ENCODE measurements around the gene COX7A2. TPM values are rescaled to one million over a fixed set of nuclear protein-coding genes. Genes with fewer than 3 reads are reported as not detected.
A peak's percentile ranks its signal among the peaks of the same experiment; 100 is the strongest.

COX7A2 gene
- total RNA-seq, 1 experiment from 2014 or later = 516 TPM

DNA sequence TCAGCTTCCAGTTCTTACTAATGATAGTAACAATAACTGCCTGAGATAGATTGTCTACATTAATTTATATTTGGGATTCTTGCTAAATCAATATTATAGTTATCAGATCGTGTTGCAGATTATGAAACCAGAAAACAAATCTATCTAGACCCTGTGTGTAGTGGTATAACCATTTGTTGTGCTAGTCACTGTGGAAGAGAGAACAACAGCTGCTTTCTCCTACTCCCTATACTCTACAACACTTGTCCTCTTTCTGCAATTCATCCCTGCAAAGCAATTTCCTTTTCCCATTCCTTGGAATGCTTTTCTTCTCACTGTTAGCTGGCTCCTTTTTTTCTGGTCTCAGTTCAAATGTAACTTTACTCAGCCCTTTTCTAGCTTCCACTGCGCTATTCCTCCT, 8.3 kb downstream of the COX7A2 start:
- peak overlapping the region; percentile 33 for H3K27ac ChIP-seq (ENCODE audit: insufficient read length, low read depth, low read length)
- no peak overlapping the region for H3T11ph ChIP-seq (ENCODE audit: low read length)
- no peak overlapping the region for H3K18ac ChIP-seq (ENCODE audit: insufficient read length, low read depth, low read length)
- no peak overlapping the region for H2BK12ac ChIP-seq (ENCODE audit: insufficient read length, low read depth, low read length)
- H3K4me1 ChIP-seq (ENCODE audit: insufficient read depth, low read length) = peaks cover 8% of the 10 kb centered on the region; the same call in 1 of the 2 replicates
- H4K20me1 ChIP-seq (ENCODE audit: control insufficient read depth, insufficient read depth, insufficient read length) = no peaks in the 10 kb centered on the region
- H3K4me1 Mint-ChIP-seq = peaks cover 29 to 41% of the 10 kb centered on the region in 2 experiments
- WGBS (ENCODE audit: extremely low coverage, insufficient read length, low lambda C conversion rate) = no CpG with 5 or more reads among the region's 2 CpGs
- H2BK20ac ChIP-seq (ENCODE audit: low read depth, low read length, poor library complexity, severe bottlenecking) = no peak overlapping the region
- no peak overlapping the region for H2BK5ac ChIP-seq (ENCODE audit: insufficient read length, low read length)
- H3K9me3 Mint-ChIP-seq = no peaks in the 10 kb centered on the region
- TF ChIP-seq, protein P1, sequence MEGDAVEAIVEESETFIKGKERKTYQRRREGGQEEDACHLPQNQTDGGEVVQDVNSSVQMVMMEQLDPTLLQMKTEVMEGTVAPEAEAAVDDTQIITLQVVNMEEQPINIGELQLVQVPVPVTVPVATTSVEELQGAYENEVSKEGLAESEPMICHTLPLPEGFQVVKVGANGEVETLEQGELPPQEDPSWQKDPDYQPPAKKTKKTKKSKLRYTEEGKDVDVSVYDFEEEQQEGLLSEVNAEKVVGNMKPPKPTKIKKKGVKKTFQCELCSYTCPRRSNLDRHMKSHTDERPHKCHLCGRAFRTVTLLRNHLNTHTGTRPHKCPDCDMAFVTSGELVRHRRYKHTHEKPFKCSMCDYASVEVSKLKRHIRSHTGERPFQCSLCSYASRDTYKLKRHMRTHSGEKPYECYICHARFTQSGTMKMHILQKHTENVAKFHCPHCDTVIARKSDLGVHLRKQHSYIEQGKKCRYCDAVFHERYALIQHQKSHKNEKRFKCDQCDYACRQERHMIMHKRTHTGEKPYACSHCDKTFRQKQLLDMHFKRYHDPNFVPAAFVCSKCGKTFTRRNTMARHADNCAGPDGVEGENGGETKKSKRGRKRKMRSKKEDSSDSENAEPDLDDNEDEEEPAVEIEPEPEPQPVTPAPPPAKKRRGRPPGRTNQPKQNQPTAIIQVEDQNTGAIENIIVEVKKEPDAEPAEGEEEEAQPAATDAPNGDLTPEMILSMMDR (conservative IDR thresholded peaks at IDR 0.05) = no peak
- no peak overlapping the region for H4K8ac ChIP-seq (replicated peaks; ENCODE audit: insufficient read length, low read depth, low read length)
- H3K4me3 Mint-ChIP-seq = no peak overlapping the region
- H3K27me3 ChIP-seq (ENCODE audit: insufficient read depth, low read length) = no peaks in the 10 kb centered on the region
- no peak overlapping the region for H3K56ac ChIP-seq (ENCODE audit: insufficient read length, low read depth, low read length)
- no peak overlapping the region for H2BK15ac ChIP-seq (ENCODE audit: low read depth, low read length)
- no peaks in the 10 kb centered on the region for H3K27me3 Mint-ChIP-seq (ENCODE audit: low read depth)
- H3K4me2 ChIP-seq (ENCODE audit: insufficient read depth, insufficient read length, low read length) = no peak overlapping the region
- DNase-seq = no peak
- H3K9me3 ChIP-seq (ENCODE audit: control insufficient read depth, low read depth, low read length) = no peaks in the 10 kb centered on the region
- H4K91ac ChIP-seq (ENCODE audit: insufficient read length, low read depth, low read length) = no peak overlapping the region
- peak overlapping the region; percentile 13 to 68 (median 61); a peak in 5 of 7 replicates for H3K27ac Mint-ChIP-seq
- H2AK5ac ChIP-seq (ENCODE audit: insufficient read length, low read length) = no peak overlapping the region
- H3K79me1 ChIP-seq (ENCODE audit: insufficient read depth, low read depth, low read length, poor library complexity, severe bottlenecking) = no peaks in the 10 kb centered on the region
- no peak overlapping the region for H3K9ac ChIP-seq (ENCODE audit: extremely low read depth, insufficient read length, low read length)
- H3K79me2 ChIP-seq (ENCODE audit: insufficient read depth, low read length) = no peaks in the 10 kb centered on the region
- peaks cover 18 to 27% (median 26%) of the 10 kb centered on the region in 3 experiments; a peak in 6 of 7 replicates for H3K36me3 Mint-ChIP-seq (ENCODE audit: insufficient read depth in 1 of 3, low read depth in 3 of 3)
- no peak overlapping the region for H3K4ac ChIP-seq (ENCODE audit: low read depth, low read length)
- no peaks in the 10 kb centered on the region for H3K23me2 ChIP-seq (ENCODE audit: insufficient read length, low read depth, low read length, poor library complexity, severe bottlenecking)
- no peak overlapping the region for H2AFZ ChIP-seq (ENCODE audit: low read length)
- H3K14ac ChIP-seq (ENCODE audit: insufficient read depth, low read length) = no peak overlapping the region
- H4K5ac ChIP-seq (ENCODE audit: insufficient read length, low read depth, low read length) = no peak overlapping the region
- H3K23ac ChIP-seq (ENCODE audit: insufficient read length, low read depth, low read length) = no peak overlapping the region
- no peak overlapping the region for H2BK120ac ChIP-seq (ENCODE audit: low read depth, low read length, poor library complexity, severe bottlenecking)
